ENCODE data around the gene TINAGL1. TPM values are rescaled to one million over a fixed set of nuclear protein-coding genes. Genes with fewer than 3 reads are reported as not detected.

Gene TINAGL1
- polyA plus RNA-seq, 2 of the 4 experiments (the other 2 are of a cell fraction), result 0.22 to 0.88 TPM

GRCh38 chr1:31593770-31594632 is 17.7 kb downstream of the TINAGL1 start:
- 33% methylated on average over 6 of the region's 10 CpGs for WGBS (ENCODE audit: missing lambda C conversion rate)
- DNase-seq (ENCODE audit: low read depth in 1 of 2, low spot score in 1 of 2) (peak; percentile 67 to 70), FAIRE-seq (no peak), ATAC-seq (peak; percentile 94 to 98)
- Histone ChIP-seq H3K27ac (no peak overlapping the region), H3K4me2 (no peak overlapping the region), H3K4me1 (peaks cover 12% of the 10 kb centered on the region; the same call in 2 of the 3 replicates), H3K9me3 (no peaks in the 10 kb centered on the region), H3K4me3 (no peak overlapping the region)
- CTCF ChIA-PET, result interaction anchor here (0.6 to 15.8 kb wide), 13 partner anchors 9 to 518 kb away, joined by 3 to 252 read pairs (median 4); partner anchors contain the start of gene TINAGL1
- POLR2A ChIA-PET, result no interaction called here
- no peak for TF ChIP-seq EP300 (IDR thresholded peaks at IDR 0.05)
- TF ChIP-seq RAD21 (conservative IDR thresholded peaks at IDR 0.05 in 1 of 2, IDR thresholded peaks at IDR 0.05 in 1 of 2), result peak; percentile 80 to 87
- no peak for TF ChIP-seq BCL3 (IDR thresholded peaks at IDR 0.05)
- TF ChIP-seq BHLHE40 (IDR thresholded peaks at IDR 0.05; ENCODE audit: low read depth, low read length), result no peak
- no peak for TF ChIP-seq ZC3H11A (IDR thresholded peaks at IDR 0.05)
- TF ChIP-seq GATA3 (IDR thresholded peaks at IDR 0.05; ENCODE audit: borderline replicate concordance), result no peak
- TF ChIP-seq HEYL (CRISPR knock-in tag; IDR thresholded peaks at IDR 0.05), result no peak
- no peak for TF ChIP-seq HOXA7 (CRISPR knock-in tag; IDR thresholded peaks at IDR 0.05)
- no peak for TF ChIP-seq JUN (IDR thresholded peaks at IDR 0.05)
- TF ChIP-seq PBX3 (IDR thresholded peaks at IDR 0.05), result no peak
- no peak for TF ChIP-seq RCOR1 (IDR thresholded peaks at IDR 0.05; ENCODE audit: low read depth, low read length)
- TF ChIP-seq CEBPB (IDR thresholded peaks at IDR 0.05), result no peak
- peak; percentile 79 for TF ChIP-seq CTCF (IDR thresholded peaks at IDR 0.05)
- no peak for TF ChIP-seq REST (IDR thresholded peaks at IDR 0.05)
- peak; percentile 87 for TF ChIP-seq SMC3 (IDR thresholded peaks at IDR 0.05)
- no peak for TF ChIP-seq USF2 (IDR thresholded peaks at IDR 0.05)
- TF ChIP-seq FOXS1 (CRISPR knock-in tag; IDR thresholded peaks at IDR 0.05), result no peak
